Measurements from ENCODE around the gene TREML4. TPM values are rescaled to one million over a fixed set of nuclear protein-coding genes. Genes with fewer than 3 reads are reported as not detected.

Gene TREML4
- total RNA-seq, 1 experiment from 2014 or later = not detected

GRCh38 chr6:41252401-41253169, 24.4 kb downstream of the TREML4 start:
- DNase-seq (ENCODE audit: low read depth) = no peak

GRCh38 chr6:41255110-41255509, 27.0 kb downstream of the TREML4 start:
- no peak for DNase-seq (ENCODE audit: low read depth)

- no peak for DNase-seq (ENCODE audit: low read depth)
These were observed 27.6 kb downstream of the TREML4 start for GRCh38 chr6:41255638-41256246.

- DNase-seq (ENCODE audit: low read depth) = no peak
These were observed 28.2 kb downstream of the TREML4 start for GRCh38 chr6:41256383-41256782.

- peak; percentile 49 for DNase-seq (ENCODE audit: low read depth)
These were observed 29.4 kb downstream of the TREML4 start for GRCh38 chr6:41257369-41258195.

GRCh38 chr6:41258196-41258493, 30.0 kb downstream of the TREML4 start:
- DNase-seq (ENCODE audit: low read depth) = no peak

GRCh38 chr6:41262401-41262800, 34.3 kb downstream of the TREML4 start:
- DNase-seq (ENCODE audit: low read depth) = no peak

GRCh38 chr6:41263267-41263666, 35.1 kb downstream of the TREML4 start:
- no peak for DNase-seq (ENCODE audit: low read depth)

- DNase-seq (ENCODE audit: low read depth) = no peak
These were observed 38.4 kb downstream of the TREML4 start for GRCh38 chr6:41266541-41266940.

GRCh38 chr6:41268478-41268877, 40.3 kb downstream of the TREML4 start:
- DNase-seq (ENCODE audit: low read depth) = no peak

- DNase-seq (ENCODE audit: low read depth) = no peak
These were observed 41.0 kb downstream of the TREML4 start for GRCh38 chr6:41269166-41269565.

- no peak for DNase-seq (ENCODE audit: low read depth)
These were observed 41.6 kb downstream of the TREML4 start for GRCh38 chr6:41269716-41270115.

GRCh38 chr6:41271901-41272395, 43.8 kb downstream of the TREML4 start:
- no peak for DNase-seq (ENCODE audit: low read depth)

- no peak for DNase-seq (ENCODE audit: low read depth)
These were observed 44.6 kb downstream of the TREML4 start for GRCh38 chr6:41272591-41273240.

GRCh38 chr6:41273714-41274113, 45.6 kb downstream of the TREML4 start:
- DNase-seq (ENCODE audit: low read depth) = no peak

GRCh38 chr6:41274256-41274655, 46.1 kb downstream of the TREML4 start:
- DNase-seq (ENCODE audit: low read depth) = no peak

- no peak for DNase-seq (ENCODE audit: low read depth)
These were observed 47.3 kb downstream of the TREML4 start for GRCh38 chr6:41275489-41275888.

GRCh38 chr6:41277605-41278004, 49.5 kb downstream of the TREML4 start:
- no peak for DNase-seq (ENCODE audit: low read depth)

GRCh38 chr6:41278699-41279405, 50.7 kb downstream of the TREML4 start:
- DNase-seq (ENCODE audit: low read depth) = peak; percentile 51

- no peak for DNase-seq (ENCODE audit: low read depth)
These were observed 52.4 kb downstream of the TREML4 start for GRCh38 chr6:41280381-41281057.

GRCh38 chr6:41283600-41283999, 55.5 kb downstream of the TREML4 start:
- no peak for DNase-seq (ENCODE audit: low read depth)

Data from LHCN-M2 (cell line).